Superior temporal gyrus (tissue), 1 donor: Measurements from ENCODE around the gene CHRM4.

ENCODE experiments used
- DNase-seq: peaks from one replicate; pipeline ENCODE4 v3.0.0-alpha.2; 2016; ENCODE audit errors: extremely low spot score

Gene CHRM4

DNA sequence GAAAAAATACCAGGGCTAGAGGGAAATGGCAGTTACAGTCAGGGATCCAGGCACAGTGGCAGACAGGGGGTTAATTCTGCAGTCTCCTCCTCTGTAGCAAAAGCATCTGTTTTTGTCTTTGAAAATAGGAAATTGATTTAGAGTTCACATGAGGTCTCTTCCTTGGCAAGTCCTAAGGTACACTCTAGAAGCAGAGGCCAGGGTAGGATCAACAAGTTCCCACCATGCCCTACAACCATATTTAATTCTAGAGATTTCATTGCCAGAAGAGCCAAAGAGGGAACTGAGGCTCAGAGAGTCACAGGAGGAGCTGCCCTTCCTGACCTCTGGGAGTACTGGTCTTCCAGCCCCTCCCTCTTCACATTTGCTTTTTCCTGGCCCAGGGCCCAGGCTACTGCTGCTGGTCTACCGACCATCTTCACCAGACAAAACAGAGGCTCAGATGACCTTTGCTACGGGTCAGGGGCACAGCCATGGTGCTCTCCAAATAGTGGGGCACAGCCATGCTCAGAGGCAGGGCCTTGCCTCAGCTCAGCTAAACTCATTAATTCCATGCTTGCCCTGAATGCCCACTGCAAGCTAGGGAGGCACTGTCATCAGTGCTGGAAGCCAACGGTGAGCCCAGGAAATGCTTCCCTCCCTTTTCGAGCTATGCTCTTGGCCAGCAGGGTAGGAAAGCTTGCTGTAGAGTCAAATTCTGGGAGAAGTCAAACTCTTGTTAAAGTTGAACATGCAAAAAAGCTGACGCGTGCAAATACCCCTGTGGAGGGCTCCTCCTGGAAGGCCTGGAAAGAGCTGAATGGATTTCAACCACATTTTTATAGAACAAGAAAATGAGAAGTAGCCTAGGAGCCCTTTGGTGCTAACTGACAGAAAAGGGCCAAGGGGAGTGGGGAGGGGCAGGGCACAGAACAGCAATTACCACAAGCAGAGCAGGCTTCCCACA, 11.7 kb upstream of the CHRM4 start:
- no peak for DNase-seq

DNA sequence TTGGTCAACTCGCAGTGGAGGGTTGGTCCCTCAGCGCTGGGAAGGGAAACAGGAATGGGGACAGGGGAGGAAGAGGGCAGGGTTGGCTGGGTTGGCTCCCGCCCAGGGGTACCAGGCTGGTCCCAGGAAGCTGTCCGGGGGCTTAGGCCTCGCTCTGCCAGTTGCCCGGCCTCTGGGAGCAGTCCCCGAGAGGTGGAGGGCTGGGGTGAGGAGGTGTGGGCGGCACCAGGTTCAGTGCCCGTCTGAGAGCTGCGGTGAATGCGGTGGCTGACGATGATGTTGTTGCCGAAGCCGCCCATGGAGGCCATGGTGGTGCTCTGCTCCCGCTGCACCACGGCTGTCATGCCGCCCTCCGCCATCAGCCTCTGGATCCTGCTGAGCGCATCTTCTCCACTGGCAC, 6.0 kb upstream of the CHRM4 start:
- no peak for DNase-seq

DNA sequence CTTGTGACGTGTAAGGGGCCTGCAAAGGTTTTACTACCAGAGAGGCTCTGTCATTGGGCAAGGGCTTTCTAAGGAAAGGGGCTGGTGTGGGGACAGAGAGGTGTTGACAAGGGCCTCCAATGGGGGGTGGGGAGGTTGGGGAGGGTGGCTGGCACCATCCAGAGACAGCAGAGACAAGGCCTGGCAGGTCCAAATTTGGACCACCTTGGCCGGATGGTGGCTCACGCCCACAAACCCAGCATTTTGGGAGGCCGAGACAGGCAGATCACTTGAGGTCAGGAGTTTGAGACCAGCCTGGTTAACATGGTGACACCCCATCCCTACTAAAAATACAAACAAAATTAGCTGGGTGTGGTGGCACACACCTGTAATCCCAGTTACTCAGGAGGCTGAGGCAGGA, 2.2 kb upstream of the CHRM4 start:
- no peak for DNase-seq

DNA sequence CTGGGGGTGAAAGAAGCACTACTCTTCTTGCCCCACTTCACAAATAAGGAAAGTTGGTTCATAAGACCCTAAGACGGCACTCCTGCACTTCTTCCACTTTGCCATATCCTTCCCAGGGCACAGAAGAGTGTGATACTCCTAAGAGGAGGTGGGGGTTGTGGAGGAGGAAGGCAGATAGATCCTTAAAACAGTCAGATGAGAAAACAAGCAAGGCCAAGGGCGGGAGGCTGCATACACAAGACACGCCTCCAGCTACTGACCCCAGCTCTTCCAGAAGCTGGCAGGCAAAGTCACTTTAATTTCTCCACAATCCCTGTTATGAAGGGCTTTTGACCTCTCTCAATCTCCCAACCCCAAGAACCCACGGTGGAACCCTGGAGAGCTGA, 1.6 kb upstream of the CHRM4 start:
- no peak for DNase-seq

DNA sequence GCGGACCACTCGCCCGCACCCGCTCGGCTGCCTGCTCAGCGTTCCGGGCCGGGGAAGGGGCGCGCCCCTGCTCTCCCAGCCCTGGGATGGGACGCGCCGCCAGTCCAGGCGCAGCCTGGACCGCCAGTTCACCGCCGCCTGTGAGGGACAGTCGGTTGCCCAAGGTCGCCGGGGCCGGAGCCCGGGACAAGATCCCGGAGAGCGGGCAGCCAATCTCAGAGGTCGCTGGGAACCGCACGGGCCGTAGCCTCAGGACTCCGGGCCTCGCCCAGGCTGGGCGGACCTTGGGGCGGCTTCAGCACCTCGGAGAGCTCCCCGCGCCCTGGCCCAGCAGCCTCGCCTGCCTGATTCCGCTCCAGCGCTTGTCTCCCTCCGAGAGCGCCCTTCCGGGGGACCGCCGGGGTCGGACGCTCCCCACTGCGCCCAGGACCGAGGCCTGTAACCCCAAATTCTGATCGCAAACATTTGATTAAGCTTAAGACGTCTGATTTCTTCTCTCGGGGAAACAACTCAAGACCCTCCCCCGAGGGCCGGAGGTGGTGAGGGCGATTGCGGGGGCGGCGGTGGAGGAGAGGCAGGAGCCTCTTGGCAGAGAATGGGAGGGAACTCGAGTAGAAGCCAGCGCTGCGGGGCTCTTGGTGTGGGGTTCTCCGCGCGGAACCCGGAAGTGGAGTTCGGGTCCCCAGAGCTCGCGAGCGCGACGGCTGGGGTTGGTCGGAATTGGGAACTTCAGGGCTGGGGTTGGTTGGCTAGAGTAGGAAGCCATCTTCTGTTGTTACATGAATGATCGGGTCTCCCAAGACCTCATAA, 1.1 kb upstream of the CHRM4 start:
- DNase-seq, result peak; percentile 65

DNA sequence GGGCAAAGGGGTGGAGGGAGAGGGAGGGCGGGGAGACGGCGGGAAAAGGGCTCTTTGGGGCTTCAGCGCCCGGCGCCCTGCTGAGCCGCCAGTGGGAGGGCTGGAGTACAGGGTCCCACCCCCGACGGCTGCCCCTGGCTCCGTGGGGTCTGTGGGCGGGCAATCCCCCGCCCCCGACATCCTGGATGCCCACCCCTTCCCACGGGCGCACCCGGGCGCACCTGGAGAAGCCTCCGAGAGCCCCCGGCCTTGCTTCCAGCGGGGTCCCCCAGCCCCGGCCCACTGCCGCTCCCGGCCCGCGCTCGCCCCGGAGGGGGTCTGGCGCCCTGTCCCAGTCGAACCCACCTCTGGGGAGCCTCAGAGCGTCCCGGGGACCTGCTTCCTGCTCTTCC, 394 bp downstream of the CHRM4 start:
- no peak for DNase-seq

DNA sequence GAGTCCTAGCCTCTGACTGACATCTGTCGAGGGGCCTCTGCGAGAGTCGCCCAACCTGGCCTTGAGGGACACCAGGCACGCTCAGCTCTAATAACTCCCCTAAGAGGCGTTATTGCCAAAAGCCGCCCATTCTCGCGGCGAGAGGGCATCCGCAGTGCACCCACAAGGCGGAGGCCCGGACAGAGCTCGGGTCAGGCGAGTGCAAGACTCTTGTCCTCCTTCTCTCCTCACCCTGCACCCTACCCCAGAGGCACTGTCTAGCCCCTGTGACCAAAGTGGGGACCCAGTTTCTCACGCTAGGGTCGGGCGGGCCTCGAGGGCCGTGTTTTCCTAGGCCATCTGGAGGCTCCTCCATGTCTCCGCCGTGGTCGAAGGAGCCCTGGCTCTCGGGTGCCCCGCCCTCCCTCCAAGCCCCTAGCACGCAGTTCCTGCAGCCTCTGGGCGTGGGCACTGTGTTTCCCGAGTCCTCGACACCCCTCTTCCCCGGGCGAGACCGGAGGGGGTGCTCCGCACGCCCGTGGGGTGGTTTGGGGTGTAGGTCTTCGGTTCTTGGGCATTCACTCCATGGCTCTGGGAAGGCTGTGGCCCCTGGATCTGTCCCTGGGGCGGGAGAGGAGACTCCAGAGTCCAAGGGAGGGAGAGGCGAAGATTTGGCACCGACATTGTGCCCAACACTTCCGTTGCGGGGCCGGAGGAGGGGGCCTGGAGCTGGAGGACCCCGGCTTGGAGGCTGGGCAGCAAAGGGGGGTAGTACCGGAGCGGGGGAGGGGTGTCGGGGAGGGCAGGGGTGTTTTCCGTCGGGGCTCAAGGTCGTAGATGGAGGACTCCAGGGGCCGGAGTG, 1.0 kb downstream of the CHRM4 start:
- no peak for DNase-seq

DNA sequence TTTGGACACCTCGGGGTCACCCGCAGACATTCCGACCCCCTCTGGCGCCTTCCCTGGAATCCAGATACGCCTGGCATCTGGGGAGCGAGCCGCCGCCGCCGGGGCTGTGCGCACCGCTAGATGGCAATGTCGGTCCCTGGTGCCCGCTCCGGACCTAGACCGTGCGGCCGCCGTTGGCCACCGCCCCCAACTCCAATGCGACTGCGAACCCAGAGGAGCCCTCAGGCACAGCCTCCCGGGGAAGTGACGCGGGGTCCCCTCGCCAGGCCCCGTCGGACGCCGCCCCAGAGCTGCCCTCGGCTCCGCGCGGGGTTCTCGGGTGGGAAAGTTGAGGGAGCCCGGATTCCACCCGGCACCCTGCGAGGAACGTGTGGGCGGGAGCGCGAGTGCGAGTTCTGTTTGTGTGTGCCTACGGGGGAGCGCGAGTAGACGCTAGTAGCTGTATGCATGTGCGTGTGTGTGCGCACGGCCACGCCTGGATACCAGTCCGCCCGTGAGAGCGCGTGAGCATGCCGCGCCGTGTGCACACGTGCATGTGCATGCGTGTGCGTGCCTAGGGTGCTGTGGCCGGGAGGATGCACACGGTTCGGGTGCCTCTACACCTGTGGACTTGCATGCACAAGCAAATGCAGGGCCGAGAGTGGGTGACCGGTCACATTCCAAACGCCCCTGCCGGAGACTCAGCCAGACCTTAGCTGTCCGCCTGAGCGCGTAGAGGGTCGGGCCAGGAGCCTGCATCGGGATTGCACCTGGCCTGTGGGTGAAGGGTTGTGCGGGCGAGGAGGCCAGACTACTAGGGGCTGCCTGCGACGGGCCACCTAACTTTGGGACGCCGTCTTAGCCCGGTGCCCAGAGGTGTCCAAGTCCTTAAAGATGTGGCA, 1.9 kb downstream of the CHRM4 start:
- peak; percentile 66 for DNase-seq

DNA sequence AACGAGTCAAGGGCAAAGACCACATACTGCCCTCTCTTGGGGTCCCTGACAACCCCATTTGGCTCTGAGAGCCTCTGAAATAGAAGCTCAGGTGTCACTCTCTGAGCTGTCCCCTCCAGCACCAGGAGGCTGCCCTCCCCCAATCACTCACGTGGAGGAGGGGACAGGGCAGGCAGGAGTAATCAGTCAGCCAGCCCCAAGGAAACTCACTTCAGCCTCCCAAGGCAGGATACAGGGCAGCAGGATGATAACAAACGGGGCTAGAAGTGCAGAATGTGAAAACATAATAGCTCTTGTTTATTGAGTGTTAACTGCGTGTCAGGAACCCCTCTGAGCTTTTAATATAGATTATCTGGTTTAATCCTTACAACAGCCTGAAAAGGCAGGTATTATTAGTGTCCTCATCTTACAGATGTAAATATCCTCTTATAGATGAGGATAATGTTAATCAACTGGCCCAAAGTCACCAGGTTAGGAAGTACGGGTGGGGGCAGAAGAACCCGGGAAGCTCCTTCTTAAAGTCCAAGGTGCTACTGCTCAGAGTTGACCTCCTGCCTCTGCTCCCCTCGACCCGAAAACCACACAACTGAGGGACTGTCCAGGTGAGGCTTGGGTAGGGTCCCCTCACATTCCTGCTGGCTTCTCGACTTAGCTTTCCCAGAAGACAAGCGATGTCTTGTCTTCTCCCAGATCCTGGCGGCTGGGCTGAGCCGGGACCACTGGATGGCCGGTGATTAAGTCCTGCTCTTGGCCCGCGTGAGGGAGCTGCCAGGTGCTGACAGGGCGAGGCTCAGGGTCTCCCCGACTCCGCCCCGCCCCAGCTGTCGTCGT, 2.7 kb downstream of the CHRM4 start:
- no peak for DNase-seq

DNA sequence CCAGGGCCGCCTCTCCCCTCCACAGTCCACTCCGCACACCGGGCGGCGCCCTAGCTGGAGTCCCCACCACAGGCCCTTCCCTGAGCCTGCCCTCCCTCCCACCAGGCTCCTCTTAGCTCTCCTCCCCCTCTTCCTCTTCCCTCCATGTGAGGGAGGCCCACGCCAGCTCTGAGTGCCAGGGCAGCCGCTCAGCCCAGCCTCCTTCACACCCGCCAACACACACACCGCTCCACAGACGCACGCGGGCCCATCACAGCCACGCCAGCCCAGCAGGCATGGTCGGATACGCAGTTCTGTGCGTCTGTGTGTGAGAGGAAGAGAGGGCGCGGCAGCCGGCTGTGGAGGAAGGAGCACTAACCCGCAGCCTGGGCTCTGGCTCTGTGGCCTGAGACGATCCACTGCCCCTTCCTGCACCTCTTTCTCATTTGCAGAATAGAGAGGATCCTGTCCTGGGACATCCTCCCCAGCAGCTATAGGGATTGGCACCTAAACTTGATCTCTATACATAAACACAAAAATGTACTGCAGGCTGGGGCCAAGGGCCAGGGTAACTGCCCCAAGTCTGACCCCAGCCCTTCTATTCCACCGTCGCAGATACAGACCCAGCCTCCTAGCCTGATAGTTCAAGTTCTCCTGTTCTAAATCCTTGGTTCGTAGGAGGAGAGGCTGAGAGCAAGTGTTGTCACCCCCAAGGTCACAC, 3.5 kb downstream of the CHRM4 start:
- DNase-seq, result no peak

DNA sequence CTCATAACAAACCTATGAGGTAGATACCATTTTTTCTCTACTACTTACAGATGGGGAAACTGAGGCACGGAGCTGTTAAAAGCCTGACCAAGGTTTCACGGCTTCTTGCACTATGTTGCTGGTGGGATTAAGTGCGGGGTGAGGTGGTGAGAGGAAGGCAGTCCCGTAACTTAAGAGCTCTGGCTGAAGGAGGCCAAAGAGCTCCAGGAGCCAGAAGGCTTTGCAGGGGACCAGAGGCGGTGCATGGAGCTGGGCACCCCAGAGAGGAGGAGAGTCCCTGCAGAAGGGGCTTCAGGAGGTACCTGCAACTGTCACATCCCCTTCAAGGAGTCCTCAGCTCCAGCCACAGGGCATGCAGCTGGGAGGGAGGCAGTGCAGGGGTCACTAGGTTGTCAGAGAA, 4.1 kb downstream of the CHRM4 start:
- DNase-seq, result no peak

DNA sequence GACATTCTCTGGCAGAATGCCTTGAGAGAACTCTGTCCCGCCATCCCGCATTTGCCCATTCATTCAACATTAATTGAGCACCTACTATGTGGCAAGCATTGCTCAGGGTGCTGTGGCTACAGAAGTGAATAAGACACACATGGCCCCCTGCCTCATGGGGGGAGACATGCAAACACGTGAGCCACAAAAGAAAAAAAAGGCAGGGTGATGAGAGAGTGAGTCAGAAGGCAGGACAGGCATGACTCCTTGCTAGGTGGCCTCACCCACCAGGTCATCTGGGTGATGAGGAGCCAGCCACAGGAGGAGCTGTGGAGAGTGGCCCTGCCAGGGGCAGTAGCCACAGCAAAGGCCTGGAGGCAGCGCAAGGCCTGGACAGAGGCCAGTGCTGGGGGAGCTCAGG, 4.9 kb downstream of the CHRM4 start:
- no peak for DNase-seq

DNA sequence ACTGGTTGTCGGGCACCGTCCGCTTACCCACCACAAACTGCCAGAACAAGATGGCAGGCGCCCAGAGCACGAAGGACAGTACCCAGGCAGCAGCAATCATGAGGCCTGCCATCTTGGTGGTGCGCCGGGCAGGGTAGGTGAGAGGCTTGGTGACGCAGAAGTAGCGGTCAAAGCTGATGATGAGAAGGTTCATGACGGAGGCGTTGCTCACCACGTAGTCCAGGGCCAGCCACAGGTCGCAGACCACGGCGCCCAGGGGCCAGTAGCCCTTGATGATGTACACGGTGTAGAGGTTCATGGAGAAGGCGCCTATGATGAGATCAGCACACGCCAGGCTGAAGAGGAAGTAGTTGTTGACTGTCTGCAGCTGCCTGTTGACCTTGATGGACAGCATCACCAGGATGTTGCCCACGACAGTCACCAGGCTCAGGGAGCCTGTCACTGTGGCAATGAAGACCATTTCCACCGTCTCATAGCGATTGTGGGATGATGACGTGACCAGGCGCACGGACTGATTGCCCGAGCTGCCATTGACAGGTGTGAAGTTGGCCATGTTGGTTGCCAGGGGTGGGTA, 5.5 kb downstream of the CHRM4 start:
- no peak for DNase-seq

DNA sequence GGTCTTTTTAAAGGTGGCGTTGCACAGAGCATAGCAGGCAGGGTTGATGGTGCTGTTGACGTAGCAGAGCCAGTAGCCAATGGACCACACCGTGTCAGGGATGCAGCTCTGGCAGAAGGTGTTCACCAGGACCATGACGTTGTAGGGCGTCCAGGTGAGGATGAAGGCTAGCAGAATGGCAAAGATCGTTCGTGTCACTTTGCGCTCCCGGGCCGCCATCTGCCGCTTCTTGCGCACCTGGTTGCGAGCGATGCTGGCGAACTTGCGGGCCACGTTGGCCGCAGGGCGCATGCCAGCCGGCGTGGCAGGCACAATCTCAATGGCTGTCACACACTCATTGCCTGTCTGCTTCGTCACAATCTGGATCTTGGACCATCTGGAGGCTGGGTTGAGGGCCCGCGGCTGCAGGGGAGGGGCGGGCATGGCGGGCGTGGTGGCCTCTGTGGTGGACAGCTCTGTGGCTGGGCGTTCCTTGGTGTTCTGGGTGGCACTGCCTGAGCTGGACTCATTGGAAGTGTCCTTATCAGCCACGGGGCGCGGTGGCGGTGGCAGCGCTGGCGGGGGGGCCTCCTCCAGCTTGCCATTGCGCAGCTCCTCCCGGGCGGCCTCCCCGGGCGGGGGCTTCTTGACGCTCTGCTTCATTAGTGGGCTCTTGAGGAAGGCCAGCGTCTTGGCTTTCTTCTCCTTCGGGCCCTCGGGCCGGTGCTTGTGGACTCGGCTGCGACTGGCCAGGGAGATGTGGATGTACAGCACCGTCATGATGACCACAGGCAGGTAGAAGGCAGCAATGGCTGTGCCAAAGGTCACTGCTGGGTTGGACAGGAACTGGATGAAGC, 6.2 kb downstream of the CHRM4 start:
- DNase-seq, result no peak

DNA sequence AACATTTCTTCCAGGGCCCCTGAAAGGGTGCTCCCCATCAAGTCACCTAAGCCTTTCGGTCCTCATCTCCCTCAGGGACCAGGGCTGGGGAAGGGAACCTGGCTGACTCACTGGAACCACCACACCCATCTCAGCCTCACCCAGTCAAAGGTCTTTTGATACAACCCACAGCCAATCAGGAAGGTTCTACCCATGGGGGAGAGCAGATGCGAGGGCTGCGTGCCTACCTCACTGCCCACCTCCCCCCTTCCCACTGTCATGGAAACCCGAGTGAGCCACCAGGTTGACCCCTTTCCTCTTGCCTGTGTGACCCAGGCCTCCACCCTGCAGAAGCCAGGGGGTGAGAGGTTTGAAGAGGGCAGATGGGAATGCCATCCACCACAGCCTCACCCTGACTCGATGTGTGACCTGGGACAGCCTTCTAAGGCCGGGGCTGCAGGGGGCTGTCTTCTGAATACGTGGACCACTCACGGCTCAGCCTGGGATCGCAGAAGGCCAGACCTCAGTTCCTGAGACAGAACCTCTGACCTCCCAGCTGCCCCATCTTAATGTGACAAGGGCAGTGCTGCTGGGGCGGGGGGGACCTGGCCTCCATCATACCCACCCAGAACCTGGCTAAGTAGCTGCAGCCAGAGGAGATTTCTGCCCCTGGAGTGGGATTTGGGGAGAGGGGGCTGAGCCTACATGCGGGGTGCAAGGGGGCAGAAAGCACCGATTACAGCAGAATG, 7.4 kb downstream of the CHRM4 start:
- DNase-seq, result no peak

DNA sequence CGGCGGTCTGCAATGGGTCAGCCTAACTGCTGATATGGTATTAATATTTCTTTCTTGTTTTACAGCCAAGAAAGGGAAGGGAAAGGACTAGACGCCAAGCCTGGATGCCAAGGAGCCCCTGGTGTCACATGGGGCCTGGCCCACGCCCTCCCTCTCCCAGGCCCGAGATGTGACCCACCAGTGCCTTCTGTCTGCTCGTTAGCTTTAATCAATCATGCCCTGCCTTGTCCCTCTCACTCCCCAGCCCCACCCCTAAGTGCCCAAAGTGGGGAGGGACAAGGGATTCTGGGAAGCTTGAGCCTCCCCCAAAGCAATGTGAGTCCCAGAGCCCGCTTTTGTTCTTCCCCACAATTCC, 8.2 kb downstream of the CHRM4 start:
- DNase-seq, result no peak

DNA sequence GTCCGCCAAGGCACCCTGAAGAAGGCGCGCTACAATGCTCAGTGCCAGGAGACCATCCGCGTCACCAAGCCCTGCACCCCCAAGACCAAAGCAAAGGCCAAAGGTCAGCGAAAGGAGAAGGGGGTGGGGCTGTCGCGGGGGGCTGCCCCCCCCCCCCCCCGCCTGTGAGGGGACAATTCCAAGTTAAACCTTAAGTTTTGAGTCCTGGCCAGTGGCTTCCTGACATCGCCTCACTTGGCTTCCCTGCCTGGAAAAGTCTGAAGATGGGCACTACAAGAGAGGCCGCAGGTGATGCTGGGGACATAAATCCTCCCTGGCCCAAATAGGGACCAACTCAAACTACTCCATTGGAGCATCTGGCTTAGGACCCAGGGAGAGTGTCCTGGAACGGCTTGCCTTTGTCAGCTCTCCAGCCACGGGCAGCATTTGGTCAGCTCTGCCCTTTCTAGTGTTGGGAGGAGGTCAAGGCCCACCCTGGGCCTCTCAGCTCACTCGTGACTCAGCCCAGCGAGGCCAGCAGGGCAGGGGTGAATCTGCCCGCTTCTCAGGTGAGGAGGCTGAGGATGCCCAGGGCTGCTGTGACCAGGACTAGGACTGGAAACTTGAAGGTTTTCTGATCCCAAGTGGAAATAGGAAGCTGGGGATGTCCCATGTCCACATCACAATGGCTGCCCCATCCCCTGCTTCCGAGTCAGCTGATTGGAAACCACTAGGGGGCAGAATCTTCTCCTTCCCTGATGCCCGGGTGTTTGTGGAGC, 8.8 kb downstream of the CHRM4 start:
- peak; percentile 73 for DNase-seq
